NCI-H345 (cell line): ENCODE data around the gene AKT3.
A peak's percentile ranks its signal among the peaks of the same experiment; 100 is the strongest.
"Not testable (repeated sequence)": the region's sequence is repeated elsewhere in the genome, so short reads cannot be mapped to it uniquely, and the experiment has no call there.

ENCODE experiments used
- DNase-seq: peaks from one replicate; lab custom pipeline; 2025; lab: John Stamatoyannopoulos, UW

Gene AKT3

DNA sequence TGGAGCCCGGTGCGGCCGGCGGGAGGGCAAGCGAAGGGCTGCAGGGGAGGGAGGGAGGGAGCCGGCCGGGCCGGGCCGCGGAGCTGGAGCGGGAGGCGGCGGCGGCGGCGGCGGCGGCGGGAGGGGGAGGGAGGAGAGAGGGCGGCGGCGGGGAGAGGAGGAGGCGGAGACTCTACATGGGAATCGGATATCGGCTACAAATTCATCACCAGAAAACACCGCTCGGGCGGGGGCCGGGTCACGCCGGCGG lies at the start of gene AKT3:
Gene AKT3, minus strand, starts transcription at position 42 of the 250 bp plus-strand sequence. CDS start 7,073 bp downstream, outside the sequence.
- DNase-seq = peak; percentile 90

DNA sequence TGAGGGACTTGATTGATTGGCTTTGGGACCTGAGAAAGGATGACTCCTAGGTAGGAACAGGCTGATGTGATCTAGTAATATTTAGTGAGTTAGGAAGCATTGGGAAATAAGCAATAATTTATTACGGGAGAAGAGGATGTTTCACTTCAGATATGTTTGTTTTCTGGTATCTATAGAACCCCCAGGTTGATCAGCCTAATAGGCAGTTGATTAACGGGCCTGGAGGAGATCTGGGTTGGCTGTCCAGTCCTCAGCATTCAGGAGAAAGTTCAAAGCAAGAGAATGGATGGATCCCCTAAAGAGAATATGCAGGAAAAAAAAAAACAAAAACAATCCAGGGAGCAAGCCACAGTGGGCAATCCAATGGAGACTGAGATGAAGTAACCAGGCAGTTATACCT lies 48.2 kb upstream of the AKT3 start:
- no peak for DNase-seq

DNA sequence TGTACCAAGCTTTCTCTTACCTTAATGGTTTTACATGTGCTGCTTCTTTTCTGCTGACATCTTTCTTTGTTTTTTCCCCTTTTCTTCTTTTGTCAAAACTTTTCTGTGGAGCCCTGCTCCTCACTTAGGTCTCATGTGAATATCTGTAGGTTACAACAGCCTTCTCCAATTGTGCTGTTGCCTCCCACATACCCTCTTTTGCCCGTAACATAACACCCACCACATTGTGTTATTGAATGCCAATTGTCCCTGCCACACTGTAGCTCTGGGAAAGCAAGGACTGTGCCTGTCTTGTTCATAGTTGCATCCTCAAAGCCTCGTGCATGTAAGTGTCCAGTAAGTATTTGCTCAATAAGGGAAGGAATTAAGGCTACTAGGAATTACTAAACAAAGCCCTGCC lies 46.3 kb upstream of the AKT3 start:
- no peak for DNase-seq

DNA sequence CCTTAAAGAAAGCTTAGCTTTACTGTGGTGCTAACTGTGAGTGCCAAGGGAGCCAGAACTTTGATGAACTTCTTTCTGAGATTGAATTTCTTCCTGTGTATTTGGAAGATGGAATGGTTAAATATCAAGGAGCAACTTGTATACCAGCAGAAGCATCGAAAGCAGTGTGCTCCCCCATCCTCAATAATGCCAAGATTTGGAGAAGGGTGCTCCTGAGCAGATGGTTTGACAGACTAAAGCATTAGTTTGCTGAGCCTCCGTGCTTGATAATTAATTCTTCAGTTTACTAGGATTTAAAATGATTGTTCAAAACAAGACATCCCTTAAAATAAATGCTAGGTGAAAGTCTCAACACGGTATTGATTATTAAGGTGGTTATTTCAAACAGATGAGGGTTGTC lies 42.4 kb upstream of the AKT3 start:
- DNase-seq = no peak

DNA sequence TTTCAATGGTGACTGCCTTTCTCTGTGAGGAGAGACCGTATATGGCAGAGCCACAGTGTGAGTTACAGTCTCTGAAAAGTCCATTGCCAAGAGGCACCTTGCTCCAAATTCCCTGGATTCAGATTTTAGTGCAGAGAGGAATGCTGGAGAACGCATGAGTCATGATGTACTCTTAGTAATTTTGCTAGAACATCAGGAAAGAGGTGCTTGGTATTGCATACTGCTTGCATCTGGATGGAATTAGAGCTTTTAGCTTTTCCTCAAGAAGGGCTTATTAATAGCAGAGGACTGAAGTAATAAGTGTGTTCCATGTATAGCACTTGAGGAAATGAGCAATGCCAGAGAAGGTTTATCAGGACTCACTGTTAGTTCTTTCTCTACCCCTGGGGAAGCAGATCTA lies 40.5 kb upstream of the AKT3 start:
- no peak for DNase-seq

DNA sequence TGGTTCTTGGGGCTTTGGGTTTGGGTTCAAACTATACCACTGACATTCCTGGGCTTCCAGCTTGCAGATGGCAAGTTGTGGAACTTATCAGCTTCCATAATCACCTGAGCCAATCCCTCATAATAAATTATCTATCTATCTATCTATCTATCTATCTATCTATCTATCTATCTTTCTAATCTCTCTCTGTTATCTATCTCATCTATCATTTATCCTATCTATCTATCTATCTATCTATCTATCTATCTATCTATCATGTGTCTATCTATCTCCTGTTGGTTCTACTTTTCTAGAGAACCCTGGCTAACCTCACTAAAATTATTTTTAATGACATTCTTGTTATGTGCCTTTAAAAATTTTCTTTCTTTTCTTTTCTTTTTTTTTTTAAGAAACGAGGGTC lies 35.8 kb upstream of the AKT3 start:
- no peak for DNase-seq

DNA sequence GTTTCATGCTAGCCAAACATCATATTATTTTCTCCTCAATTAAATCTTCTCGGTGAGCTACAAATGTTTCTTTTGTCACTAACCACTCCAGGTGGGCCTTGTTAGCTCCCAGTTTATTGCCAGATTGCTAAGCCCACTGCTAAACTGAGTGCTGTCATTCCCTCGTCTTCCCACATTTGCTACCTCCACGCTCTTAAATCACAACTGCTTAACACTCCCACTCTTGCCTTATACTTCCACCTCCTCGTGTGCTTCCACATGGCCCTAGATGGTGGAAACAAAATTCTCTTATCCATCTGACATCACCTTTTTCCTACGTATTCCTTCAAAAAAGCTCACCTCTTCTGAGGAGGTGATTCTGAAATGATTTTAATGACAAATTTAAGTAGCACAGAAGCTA lies 34.6 kb upstream of the AKT3 start:
- DNase-seq = no peak

DNA sequence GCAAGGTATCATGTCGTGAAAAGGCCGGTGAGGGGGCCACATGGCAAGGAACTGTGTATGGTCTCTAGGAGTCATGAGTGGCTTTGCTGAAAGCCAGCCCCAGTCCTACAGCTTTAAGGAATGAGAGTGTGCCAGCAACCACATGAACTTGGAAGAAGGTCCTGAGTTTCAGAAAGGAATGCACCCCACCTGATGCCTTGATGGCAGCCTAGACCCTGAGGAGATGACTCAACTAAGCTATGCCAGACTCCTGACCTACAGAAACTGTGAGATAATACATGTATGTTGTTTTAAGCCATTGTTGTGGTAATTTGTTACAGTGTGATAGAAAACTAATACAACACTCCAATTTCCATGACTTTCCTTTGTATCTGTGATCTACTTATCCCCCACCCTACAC lies 33.5 kb upstream of the AKT3 start:
- DNase-seq = no peak

DNA sequence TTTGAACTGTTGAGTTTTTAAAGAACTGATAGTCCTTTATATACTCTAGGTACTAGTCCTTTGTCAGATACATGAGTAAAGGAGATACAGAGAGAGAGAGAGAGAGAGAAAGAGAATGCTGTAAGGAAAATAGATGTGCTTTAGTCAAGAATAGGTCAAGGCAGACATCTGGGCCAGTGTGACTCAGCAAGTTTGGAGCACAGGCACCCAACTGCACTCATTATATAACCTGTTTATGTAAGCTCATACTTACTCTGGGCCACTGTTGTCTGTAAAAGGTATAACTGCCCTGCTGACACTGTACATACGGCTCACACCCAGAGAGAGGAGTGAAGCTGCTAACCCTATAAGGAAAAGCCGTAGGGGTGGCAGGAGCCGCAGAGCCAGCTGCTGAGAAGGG lies 32.2 kb upstream of the AKT3 start:
- no peak for DNase-seq

DNA sequence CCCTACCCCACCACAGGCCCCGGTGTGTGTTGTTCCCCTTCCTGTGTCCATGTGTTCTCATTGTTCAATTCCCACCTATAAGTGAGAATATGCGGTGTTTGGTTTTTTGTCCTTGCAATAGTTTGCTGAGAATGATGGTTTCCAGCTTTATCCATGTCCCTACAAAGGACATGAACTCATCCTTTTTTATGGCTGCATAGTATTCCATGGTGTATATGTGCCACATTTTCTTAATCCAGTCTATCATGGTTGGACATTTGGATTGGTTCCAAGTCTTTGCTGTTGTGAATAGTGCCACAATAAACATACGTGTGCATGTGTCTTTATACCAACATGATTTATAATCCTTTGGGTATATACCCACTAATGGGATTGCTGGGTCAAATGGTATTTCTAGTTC lies 27.0 kb upstream of the AKT3 start:
- not testable (repeated sequence) for DNase-seq

DNA sequence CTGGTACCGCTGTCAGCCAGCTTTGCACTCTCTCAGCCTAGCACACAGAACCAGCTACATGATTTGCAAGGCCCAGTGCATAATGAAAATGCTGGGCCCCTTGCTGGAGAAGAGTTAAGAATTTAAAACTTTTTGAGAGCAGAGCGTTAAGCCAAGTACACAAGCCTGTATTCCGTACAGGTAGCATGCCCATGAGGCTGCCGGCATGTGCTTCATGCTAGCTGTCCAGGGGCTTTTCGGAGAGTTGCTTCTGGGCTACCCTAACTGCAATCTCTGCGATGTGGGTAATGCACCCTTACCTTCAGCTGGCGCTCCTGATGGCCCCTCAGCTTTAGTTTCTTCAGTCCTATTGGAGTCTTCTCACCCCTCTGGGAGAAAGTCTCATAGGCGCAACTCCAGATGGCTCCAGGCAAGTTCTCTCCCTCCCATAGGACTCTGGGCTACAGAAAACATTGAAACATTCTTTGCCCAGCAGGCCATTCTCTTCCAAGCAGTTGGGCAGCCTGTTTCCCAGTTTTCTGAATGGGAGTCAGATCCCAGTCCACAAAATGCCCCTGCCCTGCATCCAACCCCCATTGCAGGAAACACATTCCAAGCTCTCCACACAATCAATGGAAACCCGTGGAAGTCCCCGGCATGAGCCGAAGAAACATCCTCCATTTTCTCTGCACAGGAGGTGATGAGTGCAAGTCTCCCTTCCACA lies 5.7 kb upstream of the AKT3 start:
- no peak for DNase-seq

DNA sequence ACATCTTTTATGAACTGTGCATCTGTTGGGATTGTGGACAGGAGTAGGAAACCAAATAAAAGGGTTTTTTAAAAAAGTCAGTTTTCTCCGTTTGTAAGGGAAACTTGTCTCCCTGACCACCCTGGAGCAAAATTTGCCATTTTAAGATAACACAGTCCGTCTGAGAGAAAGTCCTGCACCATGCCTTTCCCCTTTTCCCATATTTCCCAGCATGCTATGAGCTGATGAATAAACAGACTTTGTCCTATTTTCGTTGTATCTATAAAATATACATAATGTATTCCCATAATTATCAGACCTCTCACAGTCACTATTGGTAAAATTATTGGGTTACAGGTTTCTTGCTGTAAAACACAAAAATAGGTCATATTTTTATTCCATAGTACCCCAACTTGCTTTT lies 1.7 kb upstream of the AKT3 start:
- no peak for DNase-seq

DNA sequence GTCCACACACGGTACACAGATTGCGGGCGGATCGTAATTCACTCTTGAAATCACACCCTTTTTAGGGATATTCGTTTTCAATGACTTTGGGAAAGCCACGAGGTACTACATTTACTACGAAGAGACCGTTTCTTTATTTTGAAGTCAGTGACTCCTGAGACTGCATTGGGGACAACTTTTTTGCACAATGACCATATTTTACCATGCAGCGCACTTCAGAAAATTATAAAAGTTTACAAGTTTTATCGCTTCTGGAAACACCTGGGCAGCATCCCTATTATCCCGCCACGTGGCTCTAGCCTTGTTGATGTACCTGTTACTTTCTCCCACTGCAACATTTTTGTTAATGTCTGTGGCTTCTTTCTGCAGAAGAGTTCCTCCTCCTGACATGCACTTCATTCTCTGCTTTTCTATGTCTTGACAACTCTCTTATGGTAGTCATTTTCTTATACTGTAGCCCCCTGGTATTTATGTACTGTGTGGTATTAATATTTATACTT lies 1.3 kb upstream of the AKT3 start:
- DNase-seq = no peak

DNA sequence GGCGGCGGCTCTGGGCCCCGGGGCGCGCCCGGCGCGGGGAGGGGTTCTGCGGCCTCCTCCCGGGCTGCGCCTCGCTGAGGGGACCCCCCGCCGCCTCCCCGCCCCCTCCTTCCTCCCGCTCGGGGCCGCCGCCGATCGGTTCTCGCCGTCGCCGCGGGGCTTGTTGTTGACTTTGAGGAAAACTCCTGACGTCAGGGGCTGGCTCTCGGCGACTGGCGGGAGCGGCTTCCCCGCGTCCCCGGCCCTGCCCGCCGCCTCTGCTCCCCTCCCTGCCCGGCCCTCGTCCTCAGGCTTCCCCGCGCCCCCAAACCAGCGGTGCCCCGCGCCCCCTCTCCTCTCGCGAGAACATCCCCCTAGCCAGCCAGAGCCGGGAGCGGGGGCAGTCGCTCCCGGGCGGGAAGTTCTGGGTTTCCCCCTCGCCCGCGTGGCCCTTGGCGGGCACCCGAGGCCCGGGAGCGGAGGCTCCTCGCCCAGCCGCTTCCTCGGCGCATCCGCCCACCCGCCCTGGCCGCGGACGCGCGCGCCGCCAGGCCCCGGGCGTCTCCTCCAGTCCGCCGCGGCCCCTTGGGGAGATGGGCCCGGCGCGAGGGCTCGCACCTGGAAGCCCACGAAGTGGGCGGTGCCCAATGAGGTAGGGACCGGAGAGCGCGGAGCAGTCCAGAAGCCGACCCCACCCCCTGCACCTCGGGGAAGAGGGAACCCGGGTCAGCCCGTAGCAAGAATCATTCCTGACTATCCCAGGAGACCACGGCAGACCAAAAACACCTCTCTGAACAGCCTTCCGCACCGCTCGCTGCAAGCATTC lies 611 bp upstream of the AKT3 start:
- DNase-seq = peak; percentile 90

DNA sequence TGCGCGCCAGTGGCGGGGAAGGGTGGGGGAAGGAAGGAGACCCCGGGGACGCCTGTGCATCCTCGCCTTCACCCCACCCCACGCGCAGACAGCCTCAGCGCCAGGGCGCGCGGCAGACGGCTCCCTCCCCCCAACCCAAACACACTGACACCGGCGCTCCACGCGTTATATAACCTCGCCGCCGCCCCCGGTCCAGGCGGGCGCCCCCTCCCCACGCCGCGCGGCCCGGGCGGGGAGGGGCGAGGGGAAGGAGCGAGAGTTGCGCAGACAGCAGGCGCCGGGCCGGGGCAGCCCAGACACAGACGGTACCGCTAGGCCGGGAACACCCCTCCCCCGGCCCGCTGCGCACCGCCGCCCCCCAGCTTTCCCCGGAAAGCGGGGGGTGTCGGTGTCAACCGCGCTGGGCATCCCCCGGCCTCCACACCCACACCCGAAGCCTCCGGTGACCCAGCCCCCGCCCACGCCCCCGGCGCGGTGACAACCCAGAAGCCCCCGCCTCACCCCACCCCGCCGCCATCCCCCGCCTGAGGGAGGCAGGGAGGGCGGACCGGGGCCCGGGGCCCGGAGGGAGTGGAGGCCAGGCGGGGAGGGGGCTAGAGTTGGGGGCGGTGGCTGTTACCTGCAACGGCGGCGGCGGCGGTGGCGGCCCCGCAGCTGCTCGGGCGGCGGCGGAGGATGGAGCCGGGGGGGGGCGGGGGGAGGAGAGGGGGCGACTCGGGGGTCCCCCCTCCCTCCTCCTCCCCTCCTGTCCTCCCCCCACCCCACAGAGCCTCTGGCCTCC lies 432 bp downstream of the AKT3 start:
- peak; percentile 54 for DNase-seq

DNA sequence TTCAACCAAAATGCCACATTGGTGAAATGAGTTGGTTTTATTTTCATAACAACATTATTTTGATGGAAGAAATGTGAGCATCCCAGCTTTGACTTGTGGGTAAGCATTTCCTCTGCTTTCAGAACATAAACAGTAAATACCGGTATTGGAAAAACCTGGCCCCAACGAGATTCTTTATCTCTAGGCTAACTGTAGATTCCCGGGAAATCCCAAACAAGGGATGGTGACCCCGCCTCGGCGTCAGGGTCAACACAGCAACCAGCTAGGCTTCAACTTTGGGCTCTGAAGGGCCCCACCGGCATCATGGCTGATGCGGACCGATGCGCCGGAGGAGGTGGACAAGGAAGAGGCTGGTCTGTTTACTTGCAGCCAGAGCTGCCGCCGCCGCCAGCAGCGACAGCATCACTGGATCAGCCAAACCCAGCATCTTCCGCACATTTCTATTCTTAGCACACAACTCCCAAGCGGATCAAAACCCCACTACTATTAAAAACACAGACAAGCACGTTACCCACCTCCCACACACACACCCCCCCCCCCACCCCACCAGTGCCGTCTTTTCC lies 1.1 kb downstream of the AKT3 start:
- peak; percentile 62 for DNase-seq

DNA sequence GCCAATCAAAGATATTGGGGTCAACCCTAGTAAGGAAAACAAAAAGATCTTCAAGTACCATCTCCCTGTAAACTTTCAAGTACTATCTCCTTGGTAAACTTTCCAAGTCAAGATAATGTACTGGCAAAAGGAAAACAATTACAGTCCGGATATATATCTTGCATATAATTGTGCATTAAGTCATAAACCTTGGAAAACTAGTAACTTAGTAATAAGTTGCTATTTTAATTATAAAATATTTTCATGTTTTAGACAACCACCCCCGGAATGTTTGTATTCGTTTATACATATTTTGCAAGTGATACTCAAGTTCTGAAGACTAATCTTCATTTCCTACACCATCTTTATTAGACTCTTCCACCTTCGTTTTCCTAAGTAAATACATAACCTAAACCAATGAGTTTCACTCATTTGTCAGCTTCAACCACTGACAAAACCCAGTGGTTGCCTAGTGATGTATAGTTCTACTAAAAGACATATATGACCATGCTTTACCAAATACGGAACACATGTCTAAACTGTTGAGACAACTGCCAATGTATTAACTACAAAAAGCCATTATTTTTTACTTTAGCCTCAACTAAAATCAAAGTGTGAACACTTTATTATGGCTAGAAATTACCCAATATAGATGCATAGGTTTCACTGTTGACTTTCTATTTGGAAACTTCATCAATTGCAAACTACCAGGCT lies 1.7 kb downstream of the AKT3 start:
- no peak for DNase-seq

DNA sequence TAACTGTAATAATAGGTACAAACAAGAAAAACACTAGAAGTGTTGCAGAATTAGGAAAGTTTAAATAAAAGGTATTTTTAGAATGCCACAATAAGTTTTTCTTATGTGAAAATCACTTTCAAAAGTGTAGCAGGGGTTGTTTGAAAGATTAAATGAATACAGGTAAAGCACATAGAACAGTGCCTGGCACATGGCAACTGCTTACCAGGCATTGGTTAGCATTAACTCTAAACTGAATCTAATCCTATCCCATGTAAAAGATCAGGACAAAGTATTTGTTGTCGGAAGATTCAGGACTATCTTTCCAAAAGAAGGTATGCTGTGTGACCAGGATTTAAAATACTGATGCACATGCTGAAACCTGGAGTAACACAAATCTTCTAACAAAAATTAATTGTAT lies 3.3 kb downstream of the AKT3 start:
- DNase-seq = no peak

DNA sequence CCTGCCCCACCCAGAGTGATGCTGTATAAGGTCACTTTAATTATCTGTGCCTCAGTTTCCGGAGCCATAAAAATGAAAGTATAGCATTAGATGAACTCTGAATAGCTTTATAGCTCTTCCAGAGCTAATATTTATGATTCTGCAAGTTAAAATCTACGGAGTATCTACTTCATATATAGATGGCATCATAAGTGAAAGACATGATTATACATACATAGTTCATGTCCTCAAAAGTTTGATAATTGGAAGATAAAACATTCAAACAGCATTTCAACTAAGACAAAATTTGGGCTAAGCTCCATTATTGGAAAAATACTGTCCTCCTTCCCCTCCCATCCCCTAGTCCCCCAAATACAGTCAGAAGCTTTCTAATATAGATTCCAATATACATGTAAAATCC lies 4.2 kb downstream of the AKT3 start:
- no peak for DNase-seq

DNA sequence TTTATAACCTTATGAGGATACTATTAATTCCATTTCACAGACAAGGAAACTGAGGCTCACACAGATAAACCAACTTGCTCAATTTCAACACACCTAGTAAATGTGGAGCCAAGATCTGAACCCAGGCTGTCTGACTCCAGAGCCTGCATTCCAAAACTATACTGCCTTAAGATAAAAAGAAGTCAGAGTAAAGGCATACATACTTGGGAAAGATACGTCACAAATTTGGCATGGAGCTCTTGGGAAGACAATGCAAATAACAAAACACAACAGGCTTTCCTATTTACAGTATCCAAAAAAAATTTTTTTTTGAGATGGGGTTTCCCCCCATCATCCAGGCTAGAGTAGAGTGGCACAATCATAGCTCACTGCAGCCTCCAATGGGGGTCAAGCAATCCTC lies 5.9 kb downstream of the AKT3 start:
- DNase-seq = no peak

DNA sequence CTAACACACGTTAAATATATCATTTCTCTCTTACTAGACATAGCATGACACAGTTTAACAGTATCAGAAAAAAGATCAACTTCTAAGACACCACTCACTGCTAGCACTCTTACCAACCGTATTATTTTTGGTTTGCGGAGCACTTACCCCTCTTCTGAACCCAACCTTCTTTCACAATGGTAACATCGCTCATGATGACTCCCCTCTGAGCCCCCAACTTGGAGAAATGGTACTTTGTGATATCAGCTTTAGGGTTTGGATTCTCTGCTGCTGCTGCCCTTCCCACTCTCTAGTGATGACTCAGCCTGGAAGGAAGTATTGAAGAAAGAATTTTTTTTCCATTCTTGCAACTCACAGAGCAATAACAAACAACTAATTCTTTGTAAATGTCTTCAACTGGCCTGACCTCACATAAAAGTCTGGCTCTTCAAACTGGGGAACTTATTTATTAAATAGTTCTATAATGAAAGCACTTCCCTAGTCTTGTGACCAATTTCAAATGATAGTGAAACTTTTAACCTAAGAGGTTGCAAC lies 7.0 kb downstream of the AKT3 start:
- no peak for DNase-seq

DNA sequence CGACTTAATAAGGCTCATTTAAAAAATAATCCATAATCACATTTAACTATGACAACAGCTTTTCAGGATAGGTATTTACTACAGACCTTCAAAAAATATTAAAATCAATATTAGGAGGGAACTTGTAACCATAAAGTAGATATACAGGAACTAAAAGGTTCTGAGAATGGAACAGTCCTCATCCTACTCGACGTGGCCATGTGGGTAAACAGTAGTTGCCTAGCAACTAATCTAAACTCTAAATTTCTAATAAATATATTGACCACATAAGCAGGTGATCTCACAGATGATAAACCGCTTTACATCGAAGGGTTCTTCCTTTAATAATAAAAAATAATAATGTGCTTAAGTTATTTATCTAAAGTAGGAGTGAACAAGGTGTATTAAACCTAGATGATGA lies 7.9 kb downstream of the AKT3 start:
- DNase-seq = no peak
